HUDEP-2 (cell line): Measurements from ENCODE around the gene NRF1.

ENCODE experiments used
- DNase-seq, 76 experiments: peaks; one replicate each; lab custom pipeline; 2025; ENCODE audit not compliant: unreplicated experiment in 76 of 76; lab: John Stamatoyannopoulos, UW

The NRF1 gene

GRCh38 chr7:129796186-129796775, 184.8 kb downstream of the NRF1 start:
- no peak for DNase-seq

- no peak for DNase-seq
Measured at GRCh38 chr7:129797214-129797789, 185.8 kb downstream of the NRF1 start.

- DNase-seq: no peak
Measured at GRCh38 chr7:129798616-129799349, 187.3 kb downstream of the NRF1 start.

GRCh38 chr7:129799350-129799955, 187.9 kb downstream of the NRF1 start:
- no peak for DNase-seq

- no peak for DNase-seq
Measured at GRCh38 chr7:129800901-129801300, 189.4 kb downstream of the NRF1 start.

GRCh38 chr7:129801882-129802281, 190.4 kb downstream of the NRF1 start:
- no peak for DNase-seq

- DNase-seq: no peak
Measured at GRCh38 chr7:129803546-129804081, 192.1 kb downstream of the NRF1 start.

- DNase-seq: no peak
Measured at GRCh38 chr7:129804111-129804889, 192.8 kb downstream of the NRF1 start.

GRCh38 chr7:129804890-129805719, 193.6 kb downstream of the NRF1 start:
- DNase-seq: no peak
